GM12878 (cell line): ENCODE results near the gene ACKR2. TPM values are rescaled to one million over a fixed set of nuclear protein-coding genes. Genes with fewer than 3 reads are reported as not detected.

Experiments
- ASH2L ChIP-seq: fragments of 300-600, 200-600 bp; sonication (generic); IDR thresholded peaks from 2 replicates; pipeline ENCODE4 v1.6.1; 2017; ENCODE audit warnings: low read depth, mild to moderate bottlenecking, borderline replicate concordance
- FOXM1 ChIP-seq: IDR thresholded peaks from 2 replicates; pipeline ENCODE4 v1.6.1; 2012; ENCODE audit warnings: low read depth, mild to moderate bottlenecking, inconsistent platforms, low read length, moderate library complexity
- SMAD1 ChIP-seq: fragments of 450-650 bp; IDR thresholded peaks from 2 replicates; pipeline ENCODE4 v1.6.1; 2018; ENCODE audit warnings: mild to moderate bottlenecking, low read depth; ENCODE audit not compliant: partially characterized antibody
- SPI1 ChIP-seq: IDR thresholded peaks from 2 replicates; pipeline ENCODE4 v1.6.1; 2011; ENCODE audit warnings: low read depth, mild to moderate bottlenecking, low read length, moderate library complexity, borderline replicate concordance; ENCODE audit not compliant: insufficient read depth
- TCF7 ChIP-seq: IDR thresholded peaks from 2 replicates; pipeline ENCODE4 v1.6.1; 2014; ENCODE audit warnings: antibody characterized with exemption, borderline replicate concordance
- ZNF384 ChIP-seq: IDR thresholded peaks from 2 replicates; pipeline ENCODE4 v1.6.1; 2012; ENCODE audit warnings: low read depth, mild to moderate bottlenecking, low read length, improper control_type of control experiment, borderline replicate concordance
- polyA plus RNA-seq, 11 experiments: library from polyadenylated mRNA; depleted of rRNA in 4 of 11; unstranded in 6 of 11; stranded (reverse) in 5 of 11; fragments of >200 nt; fragmentation: Nextera tagmentation in 4 of 11; fragmentation: Illumina TruSeq in 1 of 11; extraction: Ambion mirVana in 4 of 11; extraction: Trizol in 1 of 11; gene quantifications; 1 replicate in 1 of 11; 2 replicates in 10 of 11; pipeline versions ENCODE4 v1.2.1 to v1.2.3, GENCODE V29; 2011 to 2016; ENCODE audit warnings: inconsistent platforms in 2 of 11, missing spikeins in 2 of 11, low read depth in 1 of 11
- total RNA-seq, 4 experiments: library from RNA; depleted of rRNA in 3 of 4; stranded (reverse); fragments of >200 nt in 3 of 4; fragmentation: Illumina TruSeq in 1 of 4; extraction: Trizol in 1 of 4; gene quantifications; 2 replicates each; pipeline versions ENCODE4 v1.2.1 to v1.2.3, GENCODE V29; 2013 to 2021
- TF ChIP-seq, protein P1 (sequence below): IDR thresholded peaks from 2 replicates; pipeline ENCODE4 v1.6.1; 2011; ENCODE audit warnings: mild to moderate bottlenecking, low read depth, low read length, moderate library complexity; ENCODE audit not compliant: insufficient replicate concordance
- TF ChIP-seq, protein P2 (sequence below): fragments of 450-650 bp; conservative IDR thresholded peaks from 2 replicates; pipeline ENCODE4 v1.6.1; 2017; ENCODE audit warnings: mild to moderate bottlenecking, moderate library complexity

The ACKR2 gene
- total and polyA plus RNA-seq, 10 of the 15 experiments (the other 5 are each of a cell fraction or from before 2014, with no cell fraction given): 0.05 to 0.91 (median 0.23) TPM; not detected in 2

- TF ChIP-seq, protein P1, sequence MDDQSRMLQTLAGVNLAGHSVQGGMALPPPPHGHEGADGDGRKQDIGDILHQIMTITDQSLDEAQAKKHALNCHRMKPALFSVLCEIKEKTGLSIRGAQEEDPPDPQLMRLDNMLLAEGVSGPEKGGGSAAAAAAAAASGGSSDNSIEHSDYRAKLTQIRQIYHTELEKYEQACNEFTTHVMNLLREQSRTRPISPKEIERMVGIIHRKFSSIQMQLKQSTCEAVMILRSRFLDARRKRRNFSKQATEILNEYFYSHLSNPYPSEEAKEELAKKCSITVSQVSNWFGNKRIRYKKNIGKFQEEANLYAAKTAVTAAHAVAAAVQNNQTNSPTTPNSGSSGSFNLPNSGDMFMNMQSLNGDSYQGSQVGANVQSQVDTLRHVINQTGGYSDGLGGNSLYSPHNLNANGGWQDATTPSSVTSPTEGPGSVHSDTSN: no peak
- TF ChIP-seq TCF7 (no peak), FOXM1 (no peak), ASH2L (no peak), SPI1 (no peak), SMAD1 (no peak), ZNF384 (no peak)
- TF ChIP-seq, protein P2, sequence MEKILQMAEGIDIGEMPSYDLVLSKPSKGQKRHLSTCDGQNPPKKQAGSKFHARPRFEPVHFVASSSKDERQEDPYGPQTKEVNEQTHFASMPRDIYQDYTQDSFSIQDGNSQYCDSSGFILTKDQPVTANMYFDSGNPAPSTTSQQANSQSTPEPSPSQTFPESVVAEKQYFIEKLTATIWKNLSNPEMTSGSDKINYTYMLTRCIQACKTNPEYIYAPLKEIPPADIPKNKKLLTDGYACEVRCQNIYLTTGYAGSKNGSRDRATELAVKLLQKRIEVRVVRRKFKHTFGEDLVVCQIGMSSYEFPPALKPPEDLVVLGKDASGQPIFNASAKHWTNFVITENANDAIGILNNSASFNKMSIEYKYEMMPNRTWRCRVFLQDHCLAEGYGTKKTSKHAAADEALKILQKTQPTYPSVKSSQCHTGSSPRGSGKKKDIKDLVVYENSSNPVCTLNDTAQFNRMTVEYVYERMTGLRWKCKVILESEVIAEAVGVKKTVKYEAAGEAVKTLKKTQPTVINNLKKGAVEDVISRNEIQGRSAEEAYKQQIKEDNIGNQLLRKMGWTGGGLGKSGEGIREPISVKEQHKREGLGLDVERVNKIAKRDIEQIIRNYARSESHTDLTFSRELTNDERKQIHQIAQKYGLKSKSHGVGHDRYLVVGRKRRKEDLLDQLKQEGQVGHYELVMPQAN: no peak
Measured at GRCh38 chr3:42795621-42796181, 13.5 kb upstream of the ACKR2 start (continued).
